Stimulated activated CD4-positive, alpha-beta T cell treated with anti-CD3 and anti-CD28 coated beads, TNF-alpha, amount 100 ng/mL, for 1 hour (primary cell): Measurements from ENCODE around the gene LYRM7.
A peak's percentile ranks its signal among the peaks of the same experiment; 100 is the strongest.
"Not testable (repeated sequence)": the region's sequence is repeated elsewhere in the genome, so short reads cannot be mapped to it uniquely, and the experiment has no call there.

Experiments used
- DNase-seq, 3 donors: peaks; one replicate each; pipeline ENCODE4 v3.0.0-alpha.2; 2020; ENCODE audit warnings: low read depth in 3 of 3, low spot score in 1 of 3

The LYRM7 gene

DNA sequence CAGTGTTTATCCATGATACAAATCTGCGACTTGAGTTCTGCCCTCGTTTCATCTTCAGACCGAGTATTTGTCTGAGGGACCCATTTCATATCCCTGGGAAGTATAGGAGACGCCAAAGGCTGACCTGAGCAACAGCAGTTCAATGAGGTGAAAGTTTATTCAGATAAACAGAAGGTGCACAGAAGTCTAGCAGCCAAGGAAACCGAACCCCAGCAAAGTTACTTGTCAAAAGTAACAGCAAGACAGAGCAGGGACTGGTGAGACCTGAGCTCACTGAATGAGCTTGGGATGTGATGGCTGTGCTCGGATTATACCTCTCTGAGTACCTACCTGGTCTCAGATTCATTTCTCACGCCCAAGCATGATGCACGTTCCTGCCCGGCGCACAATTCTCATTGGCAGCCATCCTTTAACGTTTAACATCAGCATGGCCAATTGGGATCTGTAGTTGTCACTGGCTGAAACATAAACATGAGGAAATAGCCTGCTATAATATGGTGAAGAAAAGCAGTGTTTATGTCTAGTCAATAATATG, 599 bp downstream of the LYRM7 start:
- no peak for DNase-seq

DNA sequence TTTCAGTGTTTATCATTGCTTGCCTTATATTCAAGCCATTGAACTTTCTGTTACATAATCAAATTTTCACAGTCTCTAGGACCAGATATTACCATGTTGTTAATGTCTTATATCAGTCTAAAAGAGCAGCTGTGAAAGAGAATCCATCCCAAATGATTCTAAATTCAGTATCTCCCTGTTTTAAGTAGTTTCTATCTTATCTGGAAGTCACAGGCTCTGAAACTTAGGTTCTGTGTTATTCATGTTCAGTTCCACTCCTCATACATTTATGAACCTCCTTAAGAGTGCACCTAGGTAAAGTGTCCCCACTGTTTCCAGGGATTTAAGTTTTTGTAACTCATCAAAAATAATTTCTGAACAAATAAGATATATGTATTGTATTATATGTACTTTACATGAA, 9.7 kb downstream of the LYRM7 start:
- DNase-seq, result no peak

DNA sequence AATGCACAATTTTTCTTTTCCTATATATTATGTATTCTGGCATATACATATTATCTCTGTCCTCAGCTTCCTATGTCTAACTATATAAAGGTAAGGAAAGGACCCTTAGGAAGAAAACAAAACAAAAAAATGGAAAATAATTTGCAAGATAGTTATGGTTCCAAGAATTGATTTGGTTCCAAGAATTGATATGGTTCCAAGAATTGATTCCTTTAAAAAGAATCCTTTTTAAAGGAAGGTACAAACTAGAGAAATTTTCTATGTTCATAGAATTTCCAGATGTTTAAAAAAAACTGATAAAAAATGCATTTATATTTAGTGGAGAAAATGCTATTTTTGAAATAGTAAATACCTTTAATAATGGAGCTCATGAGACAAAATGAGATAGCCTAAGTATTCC, 12.1 kb downstream of the LYRM7 start:
- DNase-seq, result no peak

DNA sequence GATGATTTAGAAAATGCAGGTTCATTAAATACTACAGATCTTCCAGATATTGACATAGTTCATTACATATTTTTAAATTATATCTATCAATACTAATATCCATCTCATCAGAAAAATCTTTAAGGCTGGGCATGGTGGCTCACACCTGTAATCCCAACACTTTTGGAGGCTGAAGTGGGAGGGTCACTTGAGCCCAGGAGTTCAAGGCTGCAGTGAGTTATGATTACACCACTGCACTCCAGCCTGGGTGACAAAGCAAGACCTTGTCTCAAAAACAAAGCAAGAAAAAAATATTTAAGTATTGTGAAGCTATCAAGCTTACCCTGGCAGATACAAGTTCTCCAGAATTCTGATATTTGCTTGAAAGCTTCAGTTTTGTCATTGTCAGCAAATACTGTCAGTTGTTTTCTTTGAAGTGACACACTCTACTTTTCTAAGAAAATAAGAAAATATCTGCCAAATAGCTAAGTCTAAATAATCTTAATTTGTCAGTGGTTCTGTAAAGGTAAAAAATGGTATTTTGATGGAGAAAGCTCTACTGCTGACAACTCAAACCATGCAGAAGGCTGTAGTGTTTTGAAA, 14.9 kb downstream of the LYRM7 start:
- DNase-seq, result no peak

DNA sequence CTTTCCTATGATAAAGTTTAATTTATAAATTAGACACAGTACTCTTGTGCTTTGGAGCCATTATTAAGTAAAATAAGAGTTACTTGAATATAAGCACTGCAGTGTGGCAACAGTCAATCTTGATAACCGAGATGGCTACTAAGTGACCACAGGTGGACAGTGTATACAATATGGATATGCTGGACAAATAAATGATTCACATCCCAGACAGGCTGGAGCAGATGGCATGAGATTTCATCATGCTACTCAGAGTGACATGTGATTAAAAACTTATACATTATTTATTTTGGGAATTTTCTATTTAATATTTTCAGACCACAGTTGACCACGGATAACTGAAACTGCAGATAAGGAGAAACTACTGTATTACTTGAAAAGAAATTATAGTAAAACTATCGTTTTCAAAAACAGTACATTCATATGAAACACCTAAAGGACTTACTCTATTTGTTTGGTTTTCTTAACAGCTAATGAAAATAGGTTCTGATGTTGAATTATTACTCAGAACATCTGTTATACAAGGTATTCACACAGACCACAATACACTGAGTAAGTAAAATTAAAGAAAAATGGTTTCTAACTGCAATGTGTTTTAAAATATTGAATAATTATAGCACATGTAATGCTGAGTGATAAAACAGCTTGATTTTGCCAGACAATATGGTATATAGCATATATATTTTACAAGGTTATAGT, 16.0 kb downstream of the LYRM7 start:
- no peak for DNase-seq

DNA sequence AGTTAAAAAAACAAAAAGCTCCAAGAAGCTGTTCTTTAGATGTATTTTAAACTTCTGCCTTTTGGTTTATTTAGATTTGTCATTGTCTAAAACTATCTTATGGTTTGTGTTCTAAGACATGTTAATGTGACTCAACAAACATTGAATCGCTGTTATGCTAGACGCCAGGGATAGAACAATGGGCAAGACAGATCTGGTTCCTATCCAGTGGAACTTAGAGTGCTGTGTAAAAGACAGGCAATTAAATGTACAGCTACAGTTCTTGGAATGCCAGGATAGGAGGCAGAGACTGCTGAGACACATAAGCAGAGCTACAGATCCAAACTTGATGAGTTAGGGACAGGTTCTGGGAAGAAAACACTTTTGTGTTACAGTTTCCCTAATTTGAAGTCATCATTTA, 22.4 kb downstream of the LYRM7 start:
- no peak for DNase-seq

DNA sequence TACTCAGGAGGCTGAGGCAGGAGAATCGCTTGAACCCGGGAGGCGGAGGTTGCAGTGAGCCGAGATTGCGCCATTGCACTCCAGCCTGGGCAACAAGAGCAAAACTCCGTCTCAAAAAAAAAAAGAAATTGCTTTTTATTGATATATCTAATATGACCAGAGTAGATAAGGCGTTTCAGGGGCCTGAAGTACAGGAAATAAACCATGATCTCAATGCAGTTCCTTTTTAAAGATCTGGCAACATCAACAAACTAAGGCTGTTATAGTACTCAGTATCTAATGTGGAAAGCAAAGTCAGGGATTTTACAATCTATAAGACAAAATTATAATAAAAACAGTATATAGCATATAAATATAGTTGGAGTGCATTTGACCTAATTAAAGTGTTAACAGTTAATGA, 23.2 kb downstream of the LYRM7 start:
- not testable (repeated sequence) for DNase-seq

DNA sequence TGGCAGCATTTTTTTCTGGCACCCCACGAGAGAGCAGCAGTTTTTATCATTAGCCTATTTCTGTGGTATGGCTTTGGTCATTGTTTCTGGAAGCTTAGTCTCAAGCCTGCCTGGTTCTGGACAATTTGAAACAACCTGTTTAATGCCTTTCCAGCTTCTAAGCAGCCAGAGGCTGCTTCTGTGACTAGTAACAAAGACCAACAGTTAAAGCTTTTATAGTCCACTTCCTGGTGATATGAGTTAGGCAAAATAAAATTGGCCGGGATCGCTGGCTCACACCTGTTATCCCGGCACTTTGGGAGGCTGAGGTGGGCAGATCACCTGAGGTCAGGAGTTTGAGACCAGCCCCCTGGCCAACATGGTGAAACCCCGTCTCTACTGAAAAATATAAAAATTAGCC, 24.0 kb downstream of the LYRM7 start:
- DNase-seq, result no peak

DNA sequence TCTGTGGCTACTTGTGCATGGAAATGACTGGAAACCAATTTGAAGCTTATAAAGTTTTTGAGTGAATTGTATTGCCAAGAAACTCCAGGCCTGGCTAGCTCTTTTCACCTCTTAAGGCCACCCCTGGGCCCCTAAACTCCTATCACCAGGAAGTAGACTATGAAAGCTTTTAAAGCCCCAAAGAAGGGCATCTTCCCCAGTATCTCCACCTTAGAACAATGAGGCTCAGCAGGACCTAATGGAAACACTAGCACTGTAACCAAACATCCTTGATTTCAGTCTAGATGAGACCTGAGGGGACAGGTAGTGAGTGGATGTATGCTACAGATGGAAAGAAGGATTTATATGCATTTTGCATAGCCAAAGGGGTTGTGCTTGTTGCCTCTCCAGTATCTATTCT, 25.0 kb downstream of the LYRM7 start:
- no peak for DNase-seq

DNA sequence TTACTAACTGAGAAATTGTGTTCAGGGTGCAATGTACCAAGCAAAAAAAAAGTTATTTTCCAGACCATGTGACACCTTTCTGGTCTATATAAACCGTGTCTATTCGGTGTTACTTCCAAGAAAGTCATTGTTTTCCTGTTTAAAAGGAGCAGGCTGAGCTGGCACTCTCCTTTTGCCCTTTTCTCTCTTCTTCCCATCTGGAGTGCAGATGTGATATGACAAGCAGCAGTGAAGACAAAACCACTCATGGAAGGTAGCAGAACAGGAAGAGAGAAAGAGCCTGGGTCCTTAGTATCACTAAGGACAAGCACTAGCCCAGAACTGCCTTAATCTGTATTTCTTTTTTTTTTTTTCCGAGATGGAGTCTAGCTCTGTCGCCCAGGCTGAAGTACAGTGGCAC, 25.6 kb downstream of the LYRM7 start:
- DNase-seq, result no peak

DNA sequence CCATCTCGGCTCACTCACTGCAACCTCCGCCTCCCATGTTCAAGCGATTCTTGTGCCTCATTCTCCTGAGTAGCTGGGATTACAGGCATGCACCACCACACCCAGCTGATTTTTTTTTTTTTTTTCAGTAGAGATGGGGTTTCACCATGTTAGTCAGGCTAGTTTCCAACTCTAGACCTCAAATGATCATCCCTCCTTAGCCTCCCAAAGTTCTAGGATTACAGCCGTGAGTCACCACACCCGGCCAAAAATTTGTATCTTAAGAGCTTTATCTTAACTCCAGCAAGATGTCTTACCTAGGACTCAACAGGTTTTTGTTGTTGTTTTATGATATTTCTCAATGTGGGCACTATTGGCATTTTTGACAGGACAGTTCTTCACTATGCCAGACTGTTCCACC, 27.9 kb downstream of the LYRM7 start:
- DNase-seq, result no peak

DNA sequence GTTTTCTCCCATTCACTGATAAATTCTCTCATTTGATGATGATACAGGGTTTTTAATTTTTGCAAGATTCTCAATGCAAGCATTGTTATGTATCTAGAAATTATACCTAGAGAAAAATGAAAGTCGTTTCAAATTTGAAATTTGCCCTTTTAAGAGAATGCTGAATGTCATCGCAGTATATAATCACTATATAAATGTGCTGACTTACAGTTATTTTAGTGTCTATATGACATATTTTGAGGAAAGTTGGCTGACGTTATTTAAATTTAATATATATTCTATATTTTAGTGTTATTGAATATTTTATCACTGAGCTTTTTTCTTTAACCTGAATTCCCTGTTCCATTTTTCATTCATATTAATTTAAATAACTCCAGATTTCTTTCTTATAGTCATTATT, 29.8 kb downstream of the LYRM7 start:
- no peak for DNase-seq

DNA sequence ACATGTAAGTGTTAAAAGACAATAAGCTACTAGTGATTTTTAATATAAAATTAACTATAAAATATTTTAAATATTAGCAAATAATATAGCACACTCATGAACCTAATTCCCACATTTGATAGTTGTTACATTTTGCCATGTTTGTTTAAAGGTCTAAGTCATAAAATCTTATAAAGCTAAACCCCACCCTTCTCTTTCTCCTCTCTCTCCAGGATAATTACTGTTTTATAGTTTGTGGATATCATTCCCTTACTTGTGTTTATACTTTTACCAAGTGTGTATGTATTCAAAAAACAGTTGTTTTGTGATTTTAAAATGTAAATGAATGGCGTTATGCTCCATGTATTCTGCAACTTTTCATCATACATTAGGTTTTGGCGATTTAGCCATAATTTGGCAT, 34.2 kb downstream of the LYRM7 start:
- no peak for DNase-seq

DNA sequence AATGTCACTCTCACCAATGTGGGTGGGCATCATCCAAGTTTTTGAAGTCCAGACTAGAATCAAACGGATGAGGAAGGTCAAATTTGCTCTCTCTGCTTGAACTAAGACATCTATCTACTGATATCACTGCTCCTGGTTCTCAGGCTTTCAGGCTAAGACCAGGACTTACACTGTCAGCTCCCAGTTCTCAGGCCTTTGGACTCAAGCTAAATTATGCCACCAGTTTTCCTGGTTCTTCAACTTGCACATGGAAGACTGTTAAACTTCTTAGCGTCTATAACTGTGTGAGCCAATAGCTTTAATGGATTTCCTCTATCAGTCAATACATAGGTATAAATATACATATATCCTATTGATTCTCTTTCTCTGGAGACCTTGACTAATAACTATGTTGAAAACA, 35.3 kb downstream of the LYRM7 start:
- no peak for DNase-seq

DNA sequence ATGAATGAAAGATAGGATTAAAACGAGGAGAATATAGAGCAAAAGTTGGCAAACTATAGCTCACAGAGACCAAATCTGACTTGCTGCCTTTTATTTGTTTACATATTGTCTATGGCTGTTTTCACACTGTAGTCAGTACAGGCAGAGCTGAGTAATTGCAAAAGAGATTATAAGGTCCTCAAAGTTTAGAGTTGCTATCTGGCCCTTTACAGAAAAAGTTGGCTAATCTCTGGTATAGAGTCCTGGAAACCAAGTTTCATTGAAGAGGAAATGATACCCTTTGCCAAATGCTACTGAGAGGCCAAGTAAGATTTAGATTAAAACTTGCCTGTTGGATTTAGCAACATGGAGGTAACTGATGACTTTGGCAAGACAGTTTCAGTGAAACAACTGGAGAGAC, 36.0 kb downstream of the LYRM7 start:
- DNase-seq, result no peak

DNA sequence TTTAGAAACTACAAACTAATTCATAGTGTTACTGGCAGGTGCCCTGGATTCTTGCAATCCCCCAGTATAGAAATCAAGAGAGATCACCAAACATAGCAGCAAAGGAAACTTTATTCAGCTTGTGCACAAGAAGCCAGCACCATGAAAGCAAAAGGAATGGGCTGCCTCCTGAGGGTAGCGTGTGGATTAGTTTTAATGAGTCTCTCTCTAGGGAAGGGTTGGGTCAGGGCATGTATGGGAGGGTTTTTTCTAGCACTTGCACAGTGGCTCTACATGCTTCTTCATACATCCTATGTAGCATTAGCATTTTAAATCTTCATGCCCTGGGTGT, 38.4 kb downstream of the LYRM7 start:
- no peak for DNase-seq

DNA sequence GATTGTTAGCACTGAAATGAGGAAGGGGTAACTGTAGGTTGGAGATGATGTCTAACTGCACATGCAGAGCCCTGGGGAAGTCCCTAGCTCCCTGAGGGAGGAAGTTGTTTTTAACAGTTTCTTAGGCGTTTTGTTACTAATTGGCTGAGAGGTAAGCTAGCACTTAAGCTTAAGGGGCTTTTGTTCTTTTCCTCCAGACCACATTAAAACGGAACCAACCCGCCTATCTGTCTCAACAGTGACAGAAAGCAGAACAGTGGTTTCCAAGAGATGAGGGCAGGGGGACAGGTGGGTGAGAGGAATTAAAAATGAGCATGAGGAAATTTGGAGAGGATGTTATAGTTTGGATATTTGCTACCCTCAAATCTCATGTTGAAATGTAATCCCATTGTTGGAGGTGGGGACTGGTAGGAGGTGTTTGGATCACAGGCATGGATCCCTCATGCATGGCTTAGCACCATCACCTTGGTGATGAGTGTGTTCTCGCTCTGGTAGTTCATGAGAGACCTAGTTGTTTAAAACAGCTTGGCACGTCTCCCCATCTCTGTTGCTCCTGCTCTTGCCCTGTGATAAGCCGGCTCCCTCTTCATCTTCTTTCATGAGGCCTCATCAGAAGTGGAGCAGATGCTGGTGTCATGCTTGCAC, 38.9 kb downstream of the LYRM7 start:
- DNase-seq, result peak in 2 of 3 donors; percentile 9 to 32

DNA sequence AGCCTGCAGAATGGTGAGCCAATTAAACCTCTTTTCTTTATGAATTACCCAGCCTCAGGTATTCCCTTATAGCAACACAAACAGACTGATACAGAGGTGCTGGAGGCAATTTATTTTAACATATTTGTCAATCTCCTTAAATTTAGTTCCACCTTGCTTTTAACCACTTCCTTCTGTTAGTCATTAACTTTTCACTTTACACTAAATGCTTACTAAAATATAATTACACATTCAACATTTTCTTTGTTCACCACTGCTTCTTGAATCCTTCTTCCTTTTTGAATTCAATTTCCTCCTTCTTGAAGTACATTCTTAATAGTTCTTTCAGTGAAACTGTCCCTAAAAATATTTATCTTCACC, 39.4 kb downstream of the LYRM7 start:
- DNase-seq, result no peak

DNA sequence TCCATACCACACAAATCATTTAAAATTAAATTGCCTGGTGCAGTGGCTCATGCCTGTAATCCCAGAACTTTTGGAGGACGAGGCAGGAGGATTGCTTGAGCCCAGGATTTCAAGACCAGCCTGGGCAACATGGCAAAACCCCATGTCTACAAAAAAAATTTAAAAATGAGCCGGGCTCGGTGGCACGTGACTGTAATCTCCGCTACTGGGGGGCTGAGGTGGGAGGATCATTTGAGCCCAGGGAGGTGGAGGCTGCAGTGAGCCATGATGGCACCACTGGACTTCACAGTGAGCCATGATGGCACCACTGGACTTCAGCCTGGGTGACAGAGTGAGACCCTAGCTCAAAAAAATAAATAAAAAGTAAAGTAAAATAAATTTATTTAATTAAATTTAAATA, 40.9 kb downstream of the LYRM7 start:
- DNase-seq, result no peak

DNA sequence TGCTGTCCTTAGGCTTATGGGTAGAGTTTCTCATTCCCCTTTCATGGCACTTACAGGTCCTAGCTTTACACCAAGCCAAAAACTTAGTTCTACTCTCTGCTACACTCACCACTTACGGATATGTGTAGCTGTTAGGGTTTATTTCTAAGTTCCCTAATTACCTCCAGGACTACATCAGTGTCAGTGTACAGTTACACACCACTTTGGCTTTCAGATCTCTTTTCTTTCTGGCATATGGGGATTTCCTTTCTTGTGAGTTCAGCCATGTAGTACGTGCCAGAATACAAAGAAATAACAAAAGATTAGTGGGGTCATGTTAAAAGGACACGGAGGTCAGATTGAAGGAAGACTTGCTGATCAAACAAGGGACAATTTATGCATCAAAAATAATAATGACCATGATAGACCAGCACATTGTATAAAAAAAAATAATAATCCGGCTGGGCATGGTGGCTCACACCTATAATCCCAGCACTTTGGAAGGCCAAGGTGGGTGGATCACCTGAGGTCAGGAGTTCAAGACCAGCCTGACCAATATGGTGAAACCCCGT, 41.8 kb downstream of the LYRM7 start:
- no peak for DNase-seq

DNA sequence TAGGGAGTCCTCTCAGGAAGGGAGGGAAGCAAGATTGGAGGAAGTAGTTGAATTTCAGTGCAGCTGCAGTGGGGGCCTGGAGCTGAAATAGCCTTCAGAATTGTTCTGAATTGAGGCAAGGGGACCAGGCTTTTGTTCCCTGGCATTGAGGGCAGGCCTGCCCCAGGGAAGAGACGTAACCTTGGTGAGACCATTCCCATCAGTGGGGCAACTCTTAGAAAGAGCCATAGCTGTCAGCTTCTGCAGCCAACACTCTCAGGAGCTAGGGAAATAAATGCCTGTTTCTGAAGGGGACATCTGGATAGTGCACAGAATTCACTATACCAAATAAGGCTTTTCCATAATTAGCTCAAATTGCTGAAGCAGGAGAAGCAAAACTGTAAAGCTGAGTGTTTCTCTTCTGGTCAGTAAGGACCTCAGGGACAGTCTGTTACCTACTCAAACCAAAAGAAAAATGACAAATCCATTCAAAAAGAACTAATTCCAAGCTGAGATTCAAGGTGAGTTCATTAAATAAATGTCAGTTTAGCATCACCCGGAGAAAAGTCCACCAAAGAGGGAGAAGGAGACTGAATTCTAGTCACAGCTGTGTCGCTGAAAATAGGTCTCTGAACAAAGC, 44.0 kb downstream of the LYRM7 start:
- DNase-seq, result no peak

DNA sequence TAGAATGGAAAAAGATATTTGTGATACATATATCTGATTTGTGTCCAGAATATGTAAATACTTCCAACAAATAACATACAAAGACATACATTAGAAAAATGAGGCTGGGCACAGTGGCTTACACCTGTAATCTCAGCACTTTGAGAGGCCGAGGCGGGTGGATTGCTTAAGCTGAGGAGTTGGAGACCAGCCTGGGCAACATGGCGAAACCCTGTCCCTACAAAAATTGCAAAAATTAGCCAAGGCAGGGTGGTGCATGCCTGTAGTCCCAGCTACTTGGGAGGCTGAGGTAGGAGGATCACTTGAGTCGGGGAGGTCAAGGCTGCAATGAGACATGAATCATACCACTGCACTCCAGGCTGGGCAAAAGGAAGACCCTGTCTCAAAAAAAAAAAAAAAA, 47.0 kb downstream of the LYRM7 start:
- no peak for DNase-seq
